ENCODE results near the gene ANK2. TPM values are rescaled to one million over a fixed set of nuclear protein-coding genes. Genes with fewer than 3 reads are reported as not detected.
A peak's percentile ranks its signal among the peaks of the same experiment; 100 is the strongest.

The ANK2 gene
- total RNA-seq, 4 donors from 2014 or later: 74.2 to 127 (median 87.5) TPM

- DNase-seq (no peak), ATAC-seq (no peak)
- peak overlapping the region in 3 of 4 donors; percentile 55 to 75 (median 58) for H3K27ac ChIP-seq
- H3K36me3 ChIP-seq: no peaks in the 10 kb centered on the region
- in situ Hi-C loops (cut with MboI; ENCODE audit: low sequenced_read_pairs in 4 of 4) (no loop called here), intact Hi-C loops (cut with DNase I; ENCODE audit: low total_unique reads) (no loop called here)
- H3K27me3 ChIP-seq: no peaks in the 10 kb centered on the region
- H3K4me1 ChIP-seq: peaks cover 16 to 22% of the 10 kb centered on the region in 2 donors
- H3K9me3 ChIP-seq: no peaks in the 10 kb centered on the region
- H3K4me3 ChIP-seq: no peak overlapping the region
- no peak for TF ChIP-seq CTCF (IDR thresholded peaks at IDR 0.05 in 4 of 5, conservative IDR thresholded peaks at IDR 0.05 in 1 of 5)
- no peak for TF ChIP-seq POLR2A (IDR thresholded peaks at IDR 0.05)
Measured at GRCh38 chr4:113159942-113160545, 110.6 kb downstream of the ANK2 start.

GRCh38 chr4:113160548-113160947 is 111.1 kb downstream of the ANK2 start:
- Histone ChIP-seq H3K9me3 (no peaks in the 10 kb centered on the region), H3K4me3 (no peak overlapping the region), H3K27me3 (no peaks in the 10 kb centered on the region), H3K4me1 (peaks cover 16 to 22% of the 10 kb centered on the region in 2 donors), H3K27ac (peak overlapping the region; percentile 55 to 75 (median 57)), H3K36me3 (no peaks in the 10 kb centered on the region)
- DNase-seq (no peak), ATAC-seq (peak in 1 of 2 donors; percentile 18)
- in situ Hi-C loops (cut with MboI; ENCODE audit: low sequenced_read_pairs in 4 of 4) (no loop called here), intact Hi-C loops (cut with DNase I; ENCODE audit: low total_unique reads) (no loop called here)
- TF ChIP-seq CTCF (IDR thresholded peaks at IDR 0.05 in 4 of 5, conservative IDR thresholded peaks at IDR 0.05 in 1 of 5) (no peak), POLR2A (IDR thresholded peaks at IDR 0.05) (no peak)

- H3K27me3 ChIP-seq: no peaks in the 10 kb centered on the region
- TF ChIP-seq CTCF (IDR thresholded peaks at IDR 0.05 in 4 of 5, conservative IDR thresholded peaks at IDR 0.05 in 1 of 5) (no peak), POLR2A (IDR thresholded peaks at IDR 0.05) (no peak)
- DNase-seq (no peak), ATAC-seq (peak; percentile 71 to 96)
- H3K4me1 ChIP-seq: peaks cover 16 to 18% of the 10 kb centered on the region in 2 donors
- no peak overlapping the region for H3K4me3 ChIP-seq
- in situ Hi-C loops (cut with MboI; ENCODE audit: low sequenced_read_pairs in 4 of 4): no loop called here
- H3K27ac ChIP-seq: peak overlapping the region; percentile 55 to 75 (median 57)
- intact Hi-C loops (cut with DNase I; ENCODE audit: low total_unique reads): no loop called here
- H3K36me3 ChIP-seq: no peaks in the 10 kb centered on the region
- no peaks in the 10 kb centered on the region for H3K9me3 ChIP-seq
Measured at GRCh38 chr4:113162089-113162488, 112.6 kb downstream of the ANK2 start.

- Histone ChIP-seq H3K4me3 (no peak overlapping the region), H3K36me3 (no peaks in the 10 kb centered on the region), H3K27me3 (no peaks in the 10 kb centered on the region), H3K9me3 (no peaks in the 10 kb centered on the region), H3K4me1 (peaks cover 19 to 46% of the 10 kb centered on the region in 2 donors), H3K27ac (no peak overlapping the region)
- TF ChIP-seq POLR2A (IDR thresholded peaks at IDR 0.05) (no peak), CTCF (IDR thresholded peaks at IDR 0.05 in 4 of 5, conservative IDR thresholded peaks at IDR 0.05 in 1 of 5) (no peak)
- in situ Hi-C loops (cut with MboI; ENCODE audit: low sequenced_read_pairs in 4 of 4): no loop called here
- ATAC-seq (peak in 1 of 2 donors; percentile 61), DNase-seq (peak in 1 of 2 donors; percentile 18)
- intact Hi-C loops (cut with DNase I; ENCODE audit: low total_unique reads): no loop called here
Measured at GRCh38 chr4:113169368-113169767, 119.9 kb downstream of the ANK2 start.
